Right atrium auricular region (tissue), 2 donors: ENCODE data around the gene OSTF1. TPM values are rescaled to one million over a fixed set of nuclear protein-coding genes. Genes with fewer than 3 reads are reported as not detected.

Experiments
- DNase-seq: peaks from one replicate; pipeline ENCODE4 v3.0.0-alpha.2; 2019; ENCODE audit warnings: low spot score
- H3K27ac ChIP-seq, 2 donors: fragments of 200-600 bp; sonication (generic); 1 replicate in 1 of 2; 2 replicates in 1 of 2; pipeline ENCODE4 v1.5.1; 2016 to 2019
- H3K27me3 ChIP-seq, 2 donors: fragments of 200-600 bp; sonication (generic); one replicate each; pipeline versions ENCODE4 v1.5.1 to v1.6.0; 2017 to 2019
- H3K36me3 ChIP-seq: fragments of 200-600 bp; sonication (generic); one replicate; pipeline ENCODE4 v1.5.1; 2016
- H3K4me1 ChIP-seq, 2 donors: fragments of 200-600 bp; sonication (generic); one replicate each; pipeline versions ENCODE4 v1.5.1 to v1.6.0; 2017 to 2019
- H3K4me3 ChIP-seq, 2 donors: fragments of 200-600 bp; sonication (generic); 1 replicate in 1 of 2; 2 replicates in 1 of 2; pipeline ENCODE4 v1.5.1; 2017 to 2019; ENCODE audit warnings: mild to moderate bottlenecking in 1 of 2, moderate library complexity in 1 of 2
- H3K9me3 ChIP-seq, 2 donors: fragments of 200-600 bp; sonication (generic); one replicate each; pipeline ENCODE4 v1.5.1; 2019
- CTCF ChIP-seq, 2 donors: fragments of 200-600 bp; sonication (generic); IDR thresholded peaks; one replicate each; pipeline ENCODE4 v1.5.1; 2019; ENCODE audit warnings: antibody characterized with exemption in 2 of 2
- total RNA-seq, 2 donors: library from RNA; depleted of rRNA; stranded (reverse); fragments of >200 nt; gene quantifications; one replicate each; pipeline ENCODE4 v1.1.0, GENCODE V29; 2016

Gene OSTF1
- total RNA-seq, 2 donors from 2014 or later: 14.5 to 17.7 TPM

- Histone ChIP-seq H3K36me3 (no peaks in the 10 kb centered on the region), H3K4me3 (no peak overlapping the region), H3K27ac (no peak overlapping the region), H3K9me3 (no peaks in the 10 kb centered on the region), H3K4me1 (peaks cover 0 to 51% of the 10 kb centered on the region in 2 donors), H3K27me3 (no peaks in the 10 kb centered on the region)
- TF ChIP-seq CTCF (IDR thresholded peaks at IDR 0.05): no peak
- DNase-seq: no peak
Observed at GRCh38 chr9:75090579-75090978, 2.3 kb downstream of the OSTF1 start.

GRCh38 chr9:75092766-75093165, 4.5 kb downstream of the OSTF1 start:
- no peak overlapping the region for H3K4me3 ChIP-seq
- no peak for DNase-seq
- no peak overlapping the region for H3K27ac ChIP-seq
- no peaks in the 10 kb centered on the region for H3K9me3 ChIP-seq
- peaks cover 0 to 37% of the 10 kb centered on the region in 2 donors for H3K4me1 ChIP-seq
- no peaks in the 10 kb centered on the region for H3K27me3 ChIP-seq
- H3K36me3 ChIP-seq: no peaks in the 10 kb centered on the region
- no peak for TF ChIP-seq CTCF (IDR thresholded peaks at IDR 0.05)

- Histone ChIP-seq H3K27me3 (no peaks in the 10 kb centered on the region), H3K36me3 (no peaks in the 10 kb centered on the region)
- no peak for DNase-seq
Observed at GRCh38 chr9:75096796-75097195, 8.5 kb downstream of the OSTF1 start.

GRCh38 chr9:75101004-75101588, 12.8 kb downstream of the OSTF1 start:
- H3K9me3 ChIP-seq: no peaks in the 10 kb centered on the region
- H3K27me3 ChIP-seq: no peaks in the 10 kb centered on the region
- H3K36me3 ChIP-seq: no peaks in the 10 kb centered on the region
- no peak overlapping the region for H3K4me3 ChIP-seq
- no peak for DNase-seq
- no peak for TF ChIP-seq CTCF (IDR thresholded peaks at IDR 0.05)
- peaks cover 0 to 38% of the 10 kb centered on the region in 2 donors for H3K4me1 ChIP-seq
- no peak overlapping the region for H3K27ac ChIP-seq

More at GRCh38 chr9:75096796-75097195, 8.5 kb downstream of the OSTF1 start:
- no peaks in the 10 kb centered on the region for H3K9me3 ChIP-seq
- peaks cover 0 to 32% of the 10 kb centered on the region in 2 donors for H3K4me1 ChIP-seq
- no peak for TF ChIP-seq CTCF (IDR thresholded peaks at IDR 0.05)
- no peak overlapping the region for H3K4me3 ChIP-seq
- H3K27ac ChIP-seq: no peak overlapping the region

GRCh38 chr9:75102177-75102790, 14.0 kb downstream of the OSTF1 start:
- peaks cover 0 to 44% of the 10 kb centered on the region in 2 donors for H3K4me1 ChIP-seq
- DNase-seq: no peak
- TF ChIP-seq CTCF (IDR thresholded peaks at IDR 0.05): no peak

More at GRCh38 chr9:75102177-75102790, 14.0 kb downstream of the OSTF1 start:
- H3K9me3 ChIP-seq: no peaks in the 10 kb centered on the region
- no peaks in the 10 kb centered on the region for H3K36me3 ChIP-seq
- no peaks in the 10 kb centered on the region for H3K27me3 ChIP-seq
- no peak overlapping the region for H3K27ac ChIP-seq
- H3K4me3 ChIP-seq: no peak overlapping the region
